Measurements from ENCODE around the gene PIK3R4. TPM values are rescaled to one million over a fixed set of nuclear protein-coding genes. Genes with fewer than 3 reads are reported as not detected.

The PIK3R4 gene
- total and polyA plus RNA-seq, 4 donors, result 14.3 to 22.3 (median 20.0) TPM

Other genes starting within 250 kb of the PIK3R4 start
- gene COL6A6, start 229.7 kb downstream of the PIK3R4 start, total RNA-seq, result under 1 TPM; 0.09 to 0.16 TPM
- gene COL6A6, start 229.7 kb downstream of the PIK3R4 start, polyA plus RNA-seq, result under 1 TPM in 1 of 2 donors, not detected in 1; 0.75 TPM
- 10 to 100 TPM; 58.8 to 67.5 TPM for gene ATP2C1, start 147.3 kb upstream of the PIK3R4 start, total RNA-seq
- 10 to 100 TPM; 21.8 to 27.9 TPM for gene ATP2C1, start 147.3 kb upstream of the PIK3R4 start, polyA plus RNA-seq